ENCODE data around the gene ARID3A.

ARID3A gene

GRCh38 chr19:990746-991145, 64.9 kb downstream of the ARID3A start:
- TF ChIP-seq CTCF (IDR thresholded peaks at IDR 0.05; ENCODE audit: low read depth, low read length, missing control alignments): no peak
- in situ Hi-C loops (cut with HindIII; ENCODE audit: low sequenced_read_pairs): no loop called here

GRCh38 chr19:991174-991931, 65.5 kb downstream of the ARID3A start:
- no peak overlapping the region for H3K4me3 ChIP-seq (ENCODE audit: low read depth, low read length)
- in situ Hi-C loops (cut with HindIII; ENCODE audit: low sequenced_read_pairs): no loop called here
- no peak for TF ChIP-seq CTCF (IDR thresholded peaks at IDR 0.05; ENCODE audit: low read depth, low read length, missing control alignments)
- no peak for DNase-seq (ENCODE audit: low read depth)

More at GRCh38 chr19:990746-991145, 64.9 kb downstream of the ARID3A start:
- H3K4me3 ChIP-seq (ENCODE audit: low read depth, low read length): no peak overlapping the region
- no peak for DNase-seq (ENCODE audit: low read depth)

GRCh38 chr19:991932-992669, 66.3 kb downstream of the ARID3A start:
- TF ChIP-seq CTCF (IDR thresholded peaks at IDR 0.05; ENCODE audit: low read depth, low read length, missing control alignments): no peak
- DNase-seq (ENCODE audit: low read depth): no peak
- in situ Hi-C loops (cut with HindIII; ENCODE audit: low sequenced_read_pairs): no loop called here
- H3K4me3 ChIP-seq (ENCODE audit: low read depth, low read length): no peak overlapping the region

GRCh38 chr19:992670-993055, 66.8 kb downstream of the ARID3A start:
- in situ Hi-C loops (cut with HindIII; ENCODE audit: low sequenced_read_pairs): no loop called here
- no peak for DNase-seq (ENCODE audit: low read depth)
- no peak for TF ChIP-seq CTCF (IDR thresholded peaks at IDR 0.05; ENCODE audit: low read depth, low read length, missing control alignments)
- no peak overlapping the region for H3K4me3 ChIP-seq (ENCODE audit: low read depth, low read length)

GRCh38 chr19:993361-993830, 67.6 kb downstream of the ARID3A start:
- H3K4me3 ChIP-seq (ENCODE audit: low read depth, low read length): no peak overlapping the region
- in situ Hi-C loops (cut with HindIII; ENCODE audit: low sequenced_read_pairs): no loop called here
- TF ChIP-seq CTCF (IDR thresholded peaks at IDR 0.05; ENCODE audit: low read depth, low read length, missing control alignments): no peak
- no peak for DNase-seq (ENCODE audit: low read depth)

GRCh38 chr19:993831-994393, 68.1 kb downstream of the ARID3A start:
- DNase-seq (ENCODE audit: low read depth): no peak
- no peak for TF ChIP-seq CTCF (IDR thresholded peaks at IDR 0.05; ENCODE audit: low read depth, low read length, missing control alignments)
- H3K4me3 ChIP-seq (ENCODE audit: low read depth, low read length): no peak overlapping the region
- in situ Hi-C loops (cut with HindIII; ENCODE audit: low sequenced_read_pairs): no loop called here

All from astrocyte of the cerebellum (primary cell).